GM12878 (cell line): ENCODE measurements around the gene CORO1C. TPM values are rescaled to one million over a fixed set of nuclear protein-coding genes. Genes with fewer than 3 reads are reported as not detected.

Experiments
- ATAC-seq: fragments of 200-7000 bp; cut with Tn5 transposase; 3 replicates; pipeline ENCODE4 v1.9.1; 2020; ENCODE audit warnings: mild to moderate bottlenecking, moderate library complexity
- BruUV-seq: library from RNA; stranded (reverse); fragments of 400-500 nt; replicated peaks from 2 replicates; lab custom pipeline; 2021; lab: Mats Ljungman, UMichigan
- CTCF ChIA-PET: fragments of 300-600 bp; sonication (Branson Sonifier 250); formaldehyde crosslinking; extraction: SDS; loops from one replicate; lab custom pipeline; 2021; ENCODE audit warnings: inconsistent platforms; lab: Yijun Ruan, JAX
- POLR2A ChIA-PET: fragments of 350-600 bp; formaldehyde crosslinking; extraction: SDS; loops from one replicate; lab custom pipeline; 2021; ENCODE audit warnings: inconsistent platforms; lab: Charles Lee
- RAD21 ChIA-PET: fragments of 300-600 bp; sonication (Branson Sonifier 250); formaldehyde crosslinking; loops from one replicate; lab custom pipeline; 2023; ENCODE audit warnings: antibody characterized with exemption; ENCODE audit not compliant: unreplicated experiment; lab: Charles Lee
- SMC1A ChIA-PET: fragments of 300-600 bp; sonication (Branson Sonifier 250); formaldehyde crosslinking; loops from one replicate; lab custom pipeline; 2023; ENCODE audit not compliant: unreplicated experiment, uncharacterized antibody; lab: Charles Lee
- DNase-seq: peaks from one replicate; pipeline ENCODE4 v3.0.0-alpha.2; 2011; ENCODE audit warnings: low read depth, low spot score
- FAIRE-seq: peaks from 3 replicates; lab custom pipeline; 2011; peaks lifted over from hg19 to GRCh38; lab: Jason Lieb, UNC
- H2AFZ ChIP-seq: 2 replicates; pipeline ENCODE4 v1.6.0; 2011; ENCODE audit warnings: low read depth, low read length, control low read depth; ENCODE audit not compliant: control insufficient read depth
- H3K27ac ChIP-seq: 2 replicates; pipeline ENCODE4 v1.5.1; 2011; ENCODE audit warnings: control low read depth; ENCODE audit not compliant: control insufficient read depth, insufficient read depth
- H3K27me3 ChIP-seq, 2 experiments: replicated peaks in 1 of 2; 2 replicates each; pipeline versions ENCODE4 v1.6.0 to v1.6.1; 2011; ENCODE audit warnings: low read length in 1 of 2; ENCODE audit not compliant: control insufficient read depth in 2 of 2, insufficient read depth in 2 of 2
- H3K36me3 ChIP-seq, 2 experiments: 2 replicates each; pipeline ENCODE4 v1.5.1; 2011; ENCODE audit warnings: low read length in 1 of 2; ENCODE audit not compliant: control insufficient read depth in 2 of 2, insufficient read depth in 2 of 2
- H3K4me1 ChIP-seq: 2 replicates; pipeline ENCODE4 v1.6.1; 2011; ENCODE audit warnings: mild to moderate bottlenecking, low read length, moderate library complexity, mixed read lengths; ENCODE audit not compliant: control insufficient read depth, insufficient read depth
- H3K4me2 ChIP-seq: 2 replicates; pipeline ENCODE4 v1.6.0; 2011; ENCODE audit warnings: control low read depth; ENCODE audit not compliant: control insufficient read depth, insufficient read depth
- H3K4me3 ChIP-seq: fragments of 200-600 bp; sonication (generic); 2 replicates; pipeline ENCODE4 v1.5.1; 2016
- H3K79me2 ChIP-seq: 2 replicates; pipeline ENCODE4 v1.6.0; 2011; ENCODE audit warnings: low read length; ENCODE audit not compliant: control insufficient read depth, insufficient read depth
- H3K9ac ChIP-seq: 2 replicates; pipeline ENCODE4 v1.8.0; 2011; ENCODE audit warnings: low read length, control low read depth, mixed read lengths; ENCODE audit not compliant: control insufficient read depth, insufficient read depth
- H3K9me3 ChIP-seq: replicated peaks from 3 replicates; pipeline ENCODE4 v1.5.1; 2011; ENCODE audit warnings: mild to moderate bottlenecking, low read length; ENCODE audit not compliant: control insufficient read depth, insufficient read depth
- H4K20me1 ChIP-seq: 2 replicates; pipeline ENCODE4 v1.6.0; 2011; ENCODE audit not compliant: control insufficient read depth, insufficient read depth
- ATF7 ChIP-seq: fragments of 450-650 bp; IDR thresholded peaks from 2 replicates; pipeline ENCODE4 v1.6.1; 2016; ENCODE audit warnings: low read depth, mild to moderate bottlenecking
- CHD4 ChIP-seq: fragments of 200-600 bp; sonication (generic); IDR thresholded peaks from 2 replicates; pipeline ENCODE4 v1.6.1; 2016; ENCODE audit warnings: mild to moderate bottlenecking
- CREB1 ChIP-seq: IDR thresholded peaks from 2 replicates; pipeline ENCODE4 v1.6.1; 2012; ENCODE audit warnings: low read depth, mild to moderate bottlenecking, inconsistent platforms
- CREM ChIP-seq: IDR thresholded peaks from 2 replicates; pipeline ENCODE4 v1.6.1; 2014; ENCODE audit warnings: antibody characterized with exemption, low read depth
- IKZF1 ChIP-seq: fragments of 450-650 bp; conservative IDR thresholded peaks from 2 replicates; pipeline ENCODE4 v1.6.1; 2017; ENCODE audit warnings: antibody characterized with exemption, mild to moderate bottlenecking
- JUNB ChIP-seq: IDR thresholded peaks from 2 replicates; pipeline ENCODE4 v1.6.1; 2016; ENCODE audit warnings: antibody characterized with exemption, mild to moderate bottlenecking
- SKIL ChIP-seq: fragments of 450-650 bp; IDR thresholded peaks from 2 replicates; pipeline ENCODE4 v1.6.1; 2017; ENCODE audit warnings: mild to moderate bottlenecking, low read depth, inconsistent platforms; ENCODE audit not compliant: poor library complexity, severe bottlenecking
- SRF ChIP-seq, 2 experiments: IDR thresholded peaks; 2 replicates each; pipeline ENCODE4 v1.6.1; 2011; ENCODE audit warnings: low read depth in 2 of 2, low read length in 2 of 2, mild to moderate bottlenecking in 1 of 2, moderate library complexity in 1 of 2
- TBL1XR1 ChIP-seq: IDR thresholded peaks from 2 replicates; pipeline ENCODE4 v1.6.1; 2012; ENCODE audit warnings: low read depth, low read length, improper control_type of control experiment
- TCF3 ChIP-seq: IDR thresholded peaks from 2 replicates; pipeline ENCODE4 v1.6.1; 2012; ENCODE audit warnings: low read depth, mild to moderate bottlenecking, low read length, borderline replicate concordance; ENCODE audit not compliant: insufficient read depth
- WRNIP1 ChIP-seq: IDR thresholded peaks from 2 replicates; pipeline ENCODE4 v1.6.1; 2011; ENCODE audit warnings: low read depth, low read length, improper control_type of control experiment, borderline replicate concordance
- ZNF687 ChIP-seq: fragments of 450-650 bp; IDR thresholded peaks from 2 replicates; pipeline ENCODE4 v1.6.1; 2017; ENCODE audit warnings: mild to moderate bottlenecking, moderate library complexity
- WGBS: methylation state at CpG from one replicate; pipeline ENCODE4 v1.1.6; 2016; ENCODE audit warnings: low lambda C conversion rate; ENCODE audit not compliant: insufficient replicate concordance, insufficient coverage; ENCODE audit errors: missing lambda C conversion rate; 5-methylcytosine and 5-hydroxymethylcytosine counted together
- in situ Hi-C: fragments of 300-500 bp; cut with MboI; formaldehyde crosslinking; loops from 9 replicates; pipeline ENCODE4 v1.14.3; 2018; ENCODE audit warnings: mixed read lengths
- intact Hi-C: fragments of 100-400 bp; cut with micrococcal nuclease; formaldehyde crosslinking; loops from one replicate; pipeline ENCODE4 v1.14.2; 2022; ENCODE audit not compliant: unreplicated experiment
- polyA plus RNA-seq, 11 experiments: library from polyadenylated mRNA; depleted of rRNA in 4 of 11; unstranded in 6 of 11; stranded (reverse) in 5 of 11; fragments of >200 nt; fragmentation: Nextera tagmentation in 4 of 11; fragmentation: Illumina TruSeq in 1 of 11; extraction: Ambion mirVana in 4 of 11; extraction: Trizol in 1 of 11; gene quantifications; 1 replicate in 1 of 11; 2 replicates in 10 of 11; pipeline versions ENCODE4 v1.2.1 to v1.2.3, GENCODE V29; 2011 to 2016; ENCODE audit warnings: inconsistent platforms in 2 of 11, missing spikeins in 2 of 11, low read depth in 1 of 11
- total RNA-seq, 4 experiments: library from RNA; depleted of rRNA in 3 of 4; stranded (reverse); fragments of >200 nt in 3 of 4; fragmentation: Illumina TruSeq in 1 of 4; extraction: Trizol in 1 of 4; gene quantifications; 2 replicates each; pipeline versions ENCODE4 v1.2.1 to v1.2.3, GENCODE V29; 2013 to 2021
- TF ChIP-seq, protein P1 (sequence below): IDR thresholded peaks from 2 replicates; pipeline ENCODE4 v1.6.1; 2012; ENCODE audit warnings: low read depth, low read length, improper control_type of control experiment
- TF ChIP-seq, protein P2 (sequence below): IDR thresholded peaks from 2 replicates; pipeline ENCODE4 v1.6.1; 2011; ENCODE audit warnings: mild to moderate bottlenecking, low read depth, low read length, moderate library complexity; ENCODE audit not compliant: insufficient replicate concordance

CORO1C gene
- total and polyA plus RNA-seq, 10 of the 15 experiments (the other 5 are each of a cell fraction or from before 2014, with no cell fraction given), result 52.7 to 254 (median 171) TPM

DNA sequence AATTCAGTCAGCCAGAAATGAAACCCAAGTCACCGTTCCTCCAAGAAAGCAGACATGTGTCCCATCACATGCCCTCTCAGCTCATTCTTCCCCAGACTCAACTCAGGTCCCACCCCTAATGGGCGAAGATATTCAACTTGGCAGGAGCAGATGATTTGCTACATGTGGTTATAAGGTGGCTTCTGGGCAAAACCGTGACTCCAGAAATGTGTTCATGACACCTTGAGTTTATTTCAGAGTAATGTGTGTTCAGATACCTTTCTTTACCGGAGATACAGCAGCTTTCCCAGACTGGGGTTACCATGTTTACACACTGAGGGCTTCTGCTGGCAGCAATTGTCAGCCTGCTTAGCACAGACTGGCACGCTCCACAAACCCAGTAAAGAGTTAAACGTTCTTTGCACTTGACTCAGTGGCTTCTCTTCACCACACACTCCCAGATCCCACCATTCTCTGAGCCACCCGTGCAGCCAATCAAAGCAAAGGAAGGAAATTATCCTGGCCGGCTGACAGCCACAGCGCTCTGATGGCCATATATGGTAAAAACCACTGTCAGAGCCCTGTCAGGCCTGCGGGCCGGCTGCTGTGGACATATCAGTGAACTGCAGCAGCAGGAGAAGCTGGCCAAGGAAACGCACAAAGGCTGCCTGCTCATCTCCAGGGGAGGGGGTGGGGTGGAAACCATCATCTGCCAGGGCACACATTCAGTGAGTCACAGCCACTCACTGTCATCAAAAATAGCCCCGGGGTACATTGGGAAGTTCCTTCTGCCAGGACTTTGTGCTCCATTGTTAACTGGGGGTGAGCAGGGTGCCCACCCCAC is 39.9 kb downstream of the CORO1C start:
- 2% methylated on average over 13 of the region's 13 CpGs for WGBS
- ATAC-seq (peak; percentile 90), FAIRE-seq (peak; percentile 44), DNase-seq (peak; percentile 63)
- Histone ChIP-seq H3K4me1 (peaks cover 66% of the 10 kb centered on the region), H3K79me2 (peaks cover 92% of the 10 kb centered on the region), H3K27me3 (no peaks in the 10 kb centered on the region), H3K27ac (peak overlapping the region; percentile 97), H2AFZ (peak overlapping the region; percentile 22), H3K4me3 (peak overlapping the region; percentile 62; the same call in 1 of the 2 replicates), H3K4me2 (peak overlapping the region; percentile 74), H3K36me3 (peaks cover 2 to 13% of the 10 kb centered on the region in 2 experiments; a peak in 3 of 4 replicates), H3K9me3 (peaks cover 2% of the 10 kb centered on the region; the same call in 2 of the 3 replicates), H3K9ac (peak overlapping the region; percentile 80), H4K20me1 (no peaks in the 10 kb centered on the region)
- ChIA-PET CTCF (interaction anchor here (0.5 to 3.8 kb wide), 21 partner anchors 8 to 1323 kb away, joined by 3 to 38 read pairs (median 5); partner anchors contain the start of gene CORO1C), POLR2A (interaction anchor here (0.6 to 2.9 kb wide), 15 partner anchors 11 to 371 kb away, joined by 3 to 13 read pairs (median 4); partner anchors contain the start of gene ISCU), RAD21 (interaction anchor here (0.6 to 7.7 kb wide), 23 partner anchors 11 to 817 kb away, joined by 3 to 69 read pairs (median 5); no protein-coding TSS in a partner anchor), SMC1A (interaction anchor here (0.7 to 10.6 kb wide), 28 partner anchors 11 to 259 kb away, joined by 3 to 215 read pairs (median 6); no protein-coding TSS in a partner anchor)
- in situ Hi-C loops (no loop called here), intact Hi-C loops (loop anchor here (2.0 kb wide), 2 partner anchors 39 to 59 kb away; partner anchors contain the start of genes CORO1C and SELPLG)
- BruUV-seq, result no TSS peak
- TF ChIP-seq, protein P1, sequence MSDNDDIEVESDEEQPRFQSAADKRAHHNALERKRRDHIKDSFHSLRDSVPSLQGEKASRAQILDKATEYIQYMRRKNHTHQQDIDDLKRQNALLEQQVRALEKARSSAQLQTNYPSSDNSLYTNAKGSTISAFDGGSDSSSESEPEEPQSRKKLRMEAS, result peak; percentile 20; the same call in 1 of the 2 replicates
- TF ChIP-seq IKZF1 (peak; percentile 61), SRF (IDR thresholded peaks at IDR 0.05; ENCODE audit: low read depth in 2 of 2, low read length in 2 of 2) (peak; percentile 98 to 100), TCF3 (no peak), CREM (peak; percentile 43; the same call in 1 of the 2 replicates), ZNF687 (peak; percentile 21; the same call in 1 of the 2 replicates), CREB1 (peak; percentile 46), WRNIP1 (no peak), CHD4 (no peak), JUNB (peak; percentile 38), ATF7 (no peak), SKIL (peak; percentile 37), TBL1XR1 (no peak; the same call in 1 of the 2 replicates)
- TF ChIP-seq, protein P2, sequence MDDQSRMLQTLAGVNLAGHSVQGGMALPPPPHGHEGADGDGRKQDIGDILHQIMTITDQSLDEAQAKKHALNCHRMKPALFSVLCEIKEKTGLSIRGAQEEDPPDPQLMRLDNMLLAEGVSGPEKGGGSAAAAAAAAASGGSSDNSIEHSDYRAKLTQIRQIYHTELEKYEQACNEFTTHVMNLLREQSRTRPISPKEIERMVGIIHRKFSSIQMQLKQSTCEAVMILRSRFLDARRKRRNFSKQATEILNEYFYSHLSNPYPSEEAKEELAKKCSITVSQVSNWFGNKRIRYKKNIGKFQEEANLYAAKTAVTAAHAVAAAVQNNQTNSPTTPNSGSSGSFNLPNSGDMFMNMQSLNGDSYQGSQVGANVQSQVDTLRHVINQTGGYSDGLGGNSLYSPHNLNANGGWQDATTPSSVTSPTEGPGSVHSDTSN, result peak; percentile 3
